Activated naive CD4-positive, alpha-beta T cell treated with anti-CD3 and anti-CD28 coated beads, Interleukin-2, amount 50 U/mL, for 72 hours (primary cell): ENCODE results near the gene CABLES1. TPM values are rescaled to one million over a fixed set of nuclear protein-coding genes. Genes with fewer than 3 reads are reported as not detected.
"Not testable (repeated sequence)": the region's sequence is repeated elsewhere in the genome, so short reads cannot be mapped to it uniquely, and the experiment has no call there.

Experiments
- ATAC-seq, 2 donors: fragments of 150-1000 bp; cut with Tn5 transposase; 2 replicates each; pipeline ENCODE4 v1.10.0; 2021; ENCODE audit warnings: mild to moderate bottlenecking in 2 of 2, moderate library complexity in 2 of 2
- DNase-seq, 2 donors: peaks; one replicate each; pipeline ENCODE4 v3.0.0; 2021 to 2022; ENCODE audit warnings: low spot score in 2 of 2
- H3K27ac Mint-ChIP-seq, 2 donors: one replicate each; pipeline ENCODE4 v1.8.0; 2022; ENCODE audit warnings: mild to moderate bottlenecking in 2 of 2, mixed read lengths in 2 of 2
- H3K36me3 Mint-ChIP-seq, 2 donors: one replicate each; pipeline ENCODE4 v1.8.0; 2022; ENCODE audit warnings: mixed read lengths in 2 of 2
- H3K9me3 Mint-ChIP-seq, 2 donors: one replicate each; pipeline ENCODE4 v1.8.0; 2022; ENCODE audit warnings: mixed read lengths in 2 of 2
- total RNA-seq, 2 donors: library from RNA; stranded (reverse); gene quantifications; one replicate each; pipeline ENCODE4 v1.2.3, GENCODE V29; 2022

The CABLES1 gene
- total RNA-seq, 2 donors from 2014 or later = 5.6 to 6.5 TPM

- no peak overlapping the region for H3K27ac Mint-ChIP-seq
- H3K36me3 Mint-ChIP-seq = no peaks in the 10 kb centered on the region
- DNase-seq (no peak), ATAC-seq (no peak)
- no peaks in the 10 kb centered on the region for H3K9me3 Mint-ChIP-seq
Measured at GRCh38 chr18:23149570-23149969, 14.3 kb downstream of the CABLES1 start.

GRCh38 chr18:23151414-23152099 is 16.3 kb downstream of the CABLES1 start:
- no peaks in the 10 kb centered on the region for H3K36me3 Mint-ChIP-seq

GRCh38 chr18:23154030-23154429 is 18.7 kb downstream of the CABLES1 start:
- Mint-ChIP-seq H3K27ac (no peak overlapping the region), H3K36me3 (no peaks in the 10 kb centered on the region), H3K9me3 (no peaks in the 10 kb centered on the region)
- DNase-seq = no peak
- no peak for ATAC-seq

More at GRCh38 chr18:23151414-23152099, 16.3 kb downstream of the CABLES1 start:
- no peak for DNase-seq
- no peaks in the 10 kb centered on the region for H3K9me3 Mint-ChIP-seq
- H3K27ac Mint-ChIP-seq = peak overlapping the region in 1 of 2 donors; percentile 10
- no peak for ATAC-seq

GRCh38 chr18:23154823-23155500 is 19.7 kb downstream of the CABLES1 start:
- no peaks in the 10 kb centered on the region for H3K36me3 Mint-ChIP-seq
- DNase-seq (no peak), ATAC-seq (no peak)
- H3K9me3 Mint-ChIP-seq = no peaks in the 10 kb centered on the region
- no peak overlapping the region for H3K27ac Mint-ChIP-seq

GRCh38 chr18:23155537-23155936 is 20.3 kb downstream of the CABLES1 start:
- DNase-seq (no peak), ATAC-seq (no peak)
- Mint-ChIP-seq H3K36me3 (no peaks in the 10 kb centered on the region), H3K9me3 (no peaks in the 10 kb centered on the region), H3K27ac (no peak overlapping the region)

GRCh38 chr18:23156134-23156533 is 20.8 kb downstream of the CABLES1 start:
- H3K27ac Mint-ChIP-seq = no peak overlapping the region
- H3K36me3 Mint-ChIP-seq = no peaks in the 10 kb centered on the region
- ATAC-seq = no peak
- no peaks in the 10 kb centered on the region for H3K9me3 Mint-ChIP-seq
- DNase-seq = no peak

GRCh38 chr18:23158058-23158457 is 22.8 kb downstream of the CABLES1 start:
- ATAC-seq = no peak
- Mint-ChIP-seq H3K27ac (no peak overlapping the region), H3K36me3 (no peaks in the 10 kb centered on the region), H3K9me3 (no peaks in the 10 kb centered on the region)
- no peak for DNase-seq

GRCh38 chr18:23158884-23159283 is 23.6 kb downstream of the CABLES1 start:
- H3K27ac Mint-ChIP-seq, H3K9me3 Mint-ChIP-seq, DNase-seq, H3K36me3 Mint-ChIP-seq, ATAC-seq: not testable (repeated sequence)

- DNase-seq = no peak
Measured at GRCh38 chr18:23159344-23159743, 24.1 kb downstream of the CABLES1 start.

GRCh38 chr18:23162473-23162872 is 27.2 kb downstream of the CABLES1 start:
- Mint-ChIP-seq H3K36me3 (no peaks in the 10 kb centered on the region), H3K27ac (peak overlapping the region in 1 of 2 donors; percentile 24), H3K9me3 (no peaks in the 10 kb centered on the region)
- DNase-seq = no peak
- ATAC-seq = no peak

More at GRCh38 chr18:23159344-23159743, 24.1 kb downstream of the CABLES1 start:
- Mint-ChIP-seq H3K36me3 (no peaks in the 10 kb centered on the region), H3K27ac (no peak overlapping the region), H3K9me3 (no peaks in the 10 kb centered on the region)
- no peak for ATAC-seq

GRCh38 chr18:23163786-23164533 is 28.7 kb downstream of the CABLES1 start:
- DNase-seq = no peak
- no peak for ATAC-seq
- no peaks in the 10 kb centered on the region for H3K36me3 Mint-ChIP-seq
- H3K9me3 Mint-ChIP-seq = no peaks in the 10 kb centered on the region
- H3K27ac Mint-ChIP-seq = no peak overlapping the region

- ATAC-seq = no peak
- Mint-ChIP-seq H3K27ac (no peak overlapping the region), H3K9me3 (no peaks in the 10 kb centered on the region), H3K36me3 (no peaks in the 10 kb centered on the region)
- DNase-seq = no peak
Measured at GRCh38 chr18:23165271-23166068, 30.2 kb downstream of the CABLES1 start.

- H3K27ac Mint-ChIP-seq = no peak overlapping the region
- no peak for DNase-seq
- H3K9me3 Mint-ChIP-seq = no peaks in the 10 kb centered on the region
- no peak for ATAC-seq
- no peaks in the 10 kb centered on the region for H3K36me3 Mint-ChIP-seq
Measured at GRCh38 chr18:23166891-23167541, 31.7 kb downstream of the CABLES1 start.

GRCh38 chr18:23169673-23170044 is 34.4 kb downstream of the CABLES1 start:
- ATAC-seq = no peak
- no peaks in the 10 kb centered on the region for H3K9me3 Mint-ChIP-seq
- H3K36me3 Mint-ChIP-seq = no peaks in the 10 kb centered on the region
- no peak for DNase-seq
- H3K27ac Mint-ChIP-seq = peak overlapping the region in 1 of 2 donors; percentile 5

- H3K36me3 Mint-ChIP-seq = no peaks in the 10 kb centered on the region
- no peak overlapping the region for H3K27ac Mint-ChIP-seq
- no peaks in the 10 kb centered on the region for H3K9me3 Mint-ChIP-seq
- no peak for ATAC-seq
- no peak for DNase-seq
Measured at GRCh38 chr18:23170137-23170536, 34.9 kb downstream of the CABLES1 start.

GRCh38 chr18:23171581-23172156 is 36.4 kb downstream of the CABLES1 start:
- no peaks in the 10 kb centered on the region for H3K36me3 Mint-ChIP-seq
- H3K9me3 Mint-ChIP-seq = no peaks in the 10 kb centered on the region
- DNase-seq (no peak), ATAC-seq (no peak)
- no peak overlapping the region for H3K27ac Mint-ChIP-seq
